ENCODE data around the gene IGBP1.
"Not testable (repeated sequence)": the region's sequence is repeated elsewhere in the genome, so short reads cannot be mapped to it uniquely, and the experiment has no call there.

Gene IGBP1

GRCh38 chrX:70133303-70134115, at the start of gene IGBP1:
TSS of gene IGBP1 (plus strand) at chrX:70133447. CDS start at chrX:70133948, 501 bp downstream.
- H3K9me3 ChIP-seq (ENCODE audit: control insufficient read depth, insufficient read depth, low read length): peaks cover 25% of the 10 kb centered on the region
- peak within 1 kb of the TSS; percentile 99 for H3K27ac ChIP-seq (ENCODE audit: low read depth, low read length)
- H3K4me3 ChIP-seq (ENCODE audit: low read depth, low read length): peak within 1 kb of the TSS; percentile 84
- H3K9ac ChIP-seq (ENCODE audit: low read depth, low read length): peak within 1 kb of the TSS; percentile 81
- peaks cover 15% of the 10 kb centered on the region for H3K36me3 ChIP-seq (ENCODE audit: control insufficient read depth, insufficient read depth, low read length)
- H3K4me1 ChIP-seq (ENCODE audit: control insufficient read depth, insufficient read depth, low read length): peaks cover 20% of the 10 kb centered on the region; the same call in 1 of the 2 replicates
- no peaks in the 10 kb centered on the region for H3K27me3 ChIP-seq (ENCODE audit: control insufficient read depth, insufficient read depth, low read length)

DNA sequence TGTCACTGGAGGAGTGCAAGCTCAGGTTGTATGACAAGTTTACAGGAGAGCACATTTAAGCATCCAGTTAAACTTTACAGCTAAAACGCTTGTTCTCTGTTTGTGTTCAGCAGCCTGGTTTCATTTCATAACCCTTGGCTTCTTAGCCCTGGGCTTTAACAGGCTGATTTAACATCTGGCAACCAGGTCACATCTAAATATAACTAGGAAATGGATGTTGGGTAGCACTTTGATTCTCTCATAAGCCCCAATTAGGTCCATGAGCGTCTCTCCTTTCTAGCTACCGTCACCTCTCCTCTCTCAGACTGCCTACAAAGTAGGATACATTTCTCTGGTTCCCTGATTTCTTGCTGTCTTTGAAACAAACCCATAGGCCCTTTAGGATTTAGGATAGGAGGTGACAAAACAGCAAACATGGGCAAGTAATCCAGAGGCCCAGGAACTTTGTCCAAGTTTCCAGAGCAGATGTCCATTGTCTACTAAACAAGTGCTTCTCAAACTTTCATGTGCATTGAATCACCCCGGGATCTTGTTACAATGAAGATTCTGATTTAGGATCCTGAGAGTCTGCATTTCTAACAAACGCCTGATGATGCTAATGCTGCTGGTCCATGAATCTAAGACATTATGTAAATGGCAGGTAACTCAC, 48.5 kb upstream of the IGBP1 start:
- no peak overlapping the region for H3K4me3 ChIP-seq (ENCODE audit: low read depth, low read length)
- H3K4me1 ChIP-seq (ENCODE audit: control insufficient read depth, insufficient read depth, low read length): peaks cover 3% of the 10 kb centered on the region; the same call in 1 of the 2 replicates
- H3K27me3 ChIP-seq (ENCODE audit: control insufficient read depth, insufficient read depth, low read length): no peaks in the 10 kb centered on the region
- no peak overlapping the region for H3K27ac ChIP-seq (ENCODE audit: low read depth, low read length)
- H3K9me3 ChIP-seq (ENCODE audit: control insufficient read depth, insufficient read depth, low read length): peaks cover 34% of the 10 kb centered on the region
- H3K9ac ChIP-seq (ENCODE audit: low read depth, low read length): no peak overlapping the region
- H3K36me3 ChIP-seq (ENCODE audit: control insufficient read depth, insufficient read depth, low read length): no peaks in the 10 kb centered on the region

DNA sequence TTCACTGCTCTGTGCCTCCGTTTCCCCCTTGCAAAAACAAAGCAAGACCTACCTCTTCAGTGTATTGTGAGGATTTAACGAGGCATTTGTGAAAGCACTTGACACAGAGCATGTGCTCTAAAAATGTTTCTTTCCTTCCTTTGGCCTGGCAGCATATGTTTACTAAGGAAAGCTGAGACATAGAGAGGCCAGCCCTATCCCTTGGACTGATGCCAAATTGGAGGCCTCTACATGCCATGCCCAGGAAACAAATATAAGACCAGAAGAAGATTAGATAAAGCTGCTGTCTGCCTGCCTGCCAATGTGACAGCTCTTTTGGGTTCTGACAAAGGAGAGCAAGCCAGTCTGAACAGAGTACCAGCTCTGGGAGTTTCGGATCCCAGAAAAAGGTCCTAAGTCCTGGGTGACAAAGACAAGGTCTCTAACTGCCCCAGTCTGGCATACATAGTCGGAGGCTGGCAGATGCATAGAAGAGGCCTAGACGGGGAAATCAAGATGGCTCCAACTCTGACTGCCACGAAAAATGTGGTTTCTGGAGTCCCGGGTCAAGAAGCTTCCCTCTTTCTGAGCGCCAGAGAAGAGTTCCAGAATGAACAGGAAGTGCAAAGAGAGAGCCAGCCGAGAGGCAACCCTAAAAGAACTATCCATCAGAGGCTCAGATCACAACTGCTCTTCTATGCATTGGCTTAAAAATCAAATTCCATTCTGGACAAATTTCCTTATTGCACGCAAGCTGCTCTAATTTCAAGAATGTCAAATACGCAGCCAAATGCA, 45.2 kb upstream of the IGBP1 start:
- Histone ChIP-seq H3K9ac (ENCODE audit: low read depth, low read length) (no peak overlapping the region), H3K4me3 (ENCODE audit: low read depth, low read length) (no peak overlapping the region), H3K9me3 (ENCODE audit: control insufficient read depth, insufficient read depth, low read length) (peaks cover 30% of the 10 kb centered on the region), H3K27me3 (ENCODE audit: control insufficient read depth, insufficient read depth, low read length) (no peaks in the 10 kb centered on the region), H3K4me1 (ENCODE audit: control insufficient read depth, insufficient read depth, low read length) (peaks cover 3% of the 10 kb centered on the region; the same call in 1 of the 2 replicates), H3K36me3 (ENCODE audit: control insufficient read depth, insufficient read depth, low read length) (no peaks in the 10 kb centered on the region), H3K27ac (ENCODE audit: low read depth, low read length) (no peak overlapping the region)

- Histone ChIP-seq H3K27ac (ENCODE audit: low read depth, low read length) (no peak overlapping the region), H3K9ac (ENCODE audit: low read depth, low read length) (no peak overlapping the region), H3K4me1 (ENCODE audit: control insufficient read depth, insufficient read depth, low read length) (peaks cover 3% of the 10 kb centered on the region; the same call in 1 of the 2 replicates), H3K9me3 (ENCODE audit: control insufficient read depth, insufficient read depth, low read length) (peaks cover 30% of the 10 kb centered on the region), H3K4me3 (ENCODE audit: low read depth, low read length) (no peak overlapping the region), H3K36me3 (ENCODE audit: control insufficient read depth, insufficient read depth, low read length) (no peaks in the 10 kb centered on the region), H3K27me3 (ENCODE audit: control insufficient read depth, insufficient read depth, low read length) (no peaks in the 10 kb centered on the region)
Measured at GRCh38 chrX:70088751-70089150, 44.5 kb upstream of the IGBP1 start.

- no peaks in the 10 kb centered on the region for H3K36me3 ChIP-seq (ENCODE audit: control insufficient read depth, insufficient read depth, low read length)
- H3K9ac ChIP-seq (ENCODE audit: low read depth, low read length): no peak overlapping the region
- no peaks in the 10 kb centered on the region for H3K27me3 ChIP-seq (ENCODE audit: control insufficient read depth, insufficient read depth, low read length)
- H3K9me3 ChIP-seq (ENCODE audit: control insufficient read depth, insufficient read depth, low read length): peaks cover 30% of the 10 kb centered on the region
- H3K27ac ChIP-seq (ENCODE audit: low read depth, low read length): no peak overlapping the region
- no peak overlapping the region for H3K4me3 ChIP-seq (ENCODE audit: low read depth, low read length)
- H3K4me1 ChIP-seq (ENCODE audit: control insufficient read depth, insufficient read depth, low read length): peaks cover 3% of the 10 kb centered on the region; the same call in 1 of the 2 replicates
Measured at GRCh38 chrX:70089604-70090297, 43.5 kb upstream of the IGBP1 start.

GRCh38 chrX:70092247-70092646, 41.0 kb upstream of the IGBP1 start:
- H3K27me3 ChIP-seq (ENCODE audit: control insufficient read depth, insufficient read depth, low read length): no peaks in the 10 kb centered on the region
- no peak overlapping the region for H3K4me3 ChIP-seq (ENCODE audit: low read depth, low read length)
- H3K36me3 ChIP-seq (ENCODE audit: control insufficient read depth, insufficient read depth, low read length): no peaks in the 10 kb centered on the region
- H3K9me3 ChIP-seq (ENCODE audit: control insufficient read depth, insufficient read depth, low read length): peaks cover 23% of the 10 kb centered on the region
- H3K27ac ChIP-seq (ENCODE audit: low read depth, low read length): no peak overlapping the region
- no peak overlapping the region for H3K9ac ChIP-seq (ENCODE audit: low read depth, low read length)
- no peaks in the 10 kb centered on the region for H3K4me1 ChIP-seq (ENCODE audit: control insufficient read depth, insufficient read depth, low read length)

DNA sequence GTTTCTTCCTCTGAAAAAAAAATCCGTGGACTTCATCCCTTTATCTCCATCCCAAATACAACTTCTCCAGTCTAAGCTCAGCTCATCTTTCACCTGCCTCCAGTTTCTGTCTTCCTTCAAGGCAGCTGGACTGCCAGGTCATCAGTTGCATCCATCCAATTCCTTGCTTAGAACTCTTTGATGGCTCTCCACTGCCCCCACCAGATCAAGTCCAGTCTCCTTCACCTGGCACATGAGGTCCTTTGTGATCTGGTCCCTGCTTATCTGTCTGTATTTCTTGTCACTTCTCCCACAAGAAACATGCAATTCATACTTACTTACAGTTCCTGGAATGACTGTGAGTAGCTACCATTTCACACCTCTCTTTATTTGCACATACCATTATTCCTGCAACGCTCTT, 37.2 kb upstream of the IGBP1 start:
- Histone ChIP-seq H3K9ac (ENCODE audit: low read depth, low read length) (no peak overlapping the region), H3K4me1 (ENCODE audit: control insufficient read depth, insufficient read depth, low read length) (no peaks in the 10 kb centered on the region), H3K4me3 (ENCODE audit: low read depth, low read length) (no peak overlapping the region), H3K27me3 (ENCODE audit: control insufficient read depth, insufficient read depth, low read length) (no peaks in the 10 kb centered on the region), H3K9me3 (ENCODE audit: control insufficient read depth, insufficient read depth, low read length) (peaks cover 14% of the 10 kb centered on the region), H3K27ac (ENCODE audit: low read depth, low read length) (no peak overlapping the region), H3K36me3 (ENCODE audit: control insufficient read depth, insufficient read depth, low read length) (no peaks in the 10 kb centered on the region)

GRCh38 chrX:70105229-70105628, 28.0 kb upstream of the IGBP1 start:
- no peaks in the 10 kb centered on the region for H3K27me3 ChIP-seq (ENCODE audit: control insufficient read depth, insufficient read depth, low read length)
- no peaks in the 10 kb centered on the region for H3K4me1 ChIP-seq (ENCODE audit: control insufficient read depth, insufficient read depth, low read length)
- H3K4me3 ChIP-seq (ENCODE audit: low read depth, low read length): no peak overlapping the region

DNA sequence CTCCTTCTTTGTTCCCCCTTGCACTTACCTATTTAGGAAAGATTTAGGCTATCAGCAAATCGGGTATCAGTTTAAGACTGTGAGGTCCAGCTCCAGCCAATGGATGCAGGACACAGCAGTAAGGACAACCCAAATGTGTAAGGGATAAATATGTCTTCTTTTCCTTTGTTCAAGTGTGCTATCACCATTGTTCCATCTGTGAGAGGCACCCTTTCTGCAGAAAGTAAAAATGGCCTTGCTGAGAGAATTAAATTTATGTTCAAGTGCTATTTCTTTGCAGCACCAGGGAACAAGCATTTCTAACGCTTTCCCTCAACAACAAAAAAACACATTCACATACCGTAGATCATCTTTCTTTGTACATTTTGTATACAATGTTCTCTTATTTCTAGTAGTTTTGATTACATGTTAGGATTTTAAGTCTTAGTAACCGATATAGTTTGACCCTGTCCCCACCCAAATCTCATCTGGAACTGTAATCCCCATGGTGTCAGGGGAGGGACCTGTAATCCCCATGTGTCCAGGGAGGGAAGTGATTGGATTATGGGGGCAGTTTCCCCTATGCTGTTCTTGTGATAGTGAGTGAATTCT, 21.7 kb upstream of the IGBP1 start:
- not testable (repeated sequence) for H3K4me1 ChIP-seq (ENCODE audit: control insufficient read depth, insufficient read depth, low read length); H3K27me3 ChIP-seq (ENCODE audit: control insufficient read depth, insufficient read depth, low read length); H3K9ac ChIP-seq (ENCODE audit: low read depth, low read length); H3K36me3 ChIP-seq (ENCODE audit: control insufficient read depth, insufficient read depth, low read length); H3K4me3 ChIP-seq (ENCODE audit: low read depth, low read length); H3K27ac ChIP-seq (ENCODE audit: low read depth, low read length)
- peaks cover 45% of the 10 kb centered on the region for H3K9me3 ChIP-seq (ENCODE audit: control insufficient read depth, insufficient read depth, low read length)

More at GRCh38 chrX:70105229-70105628, 28.0 kb upstream of the IGBP1 start:
- H3K9me3 ChIP-seq (ENCODE audit: control insufficient read depth, insufficient read depth, low read length): peaks cover 13% of the 10 kb centered on the region
- H3K27ac ChIP-seq (ENCODE audit: low read depth, low read length): no peak overlapping the region
- no peak overlapping the region for H3K9ac ChIP-seq (ENCODE audit: low read depth, low read length)
- no peaks in the 10 kb centered on the region for H3K36me3 ChIP-seq (ENCODE audit: control insufficient read depth, insufficient read depth, low read length)

GRCh38 chrX:70117738-70118137, 15.5 kb upstream of the IGBP1 start:
- Histone ChIP-seq H3K9me3 (ENCODE audit: control insufficient read depth, insufficient read depth, low read length) (peaks cover 30% of the 10 kb centered on the region), H3K4me1 (ENCODE audit: control insufficient read depth, insufficient read depth, low read length) (no peaks in the 10 kb centered on the region), H3K9ac (ENCODE audit: low read depth, low read length) (no peak overlapping the region), H3K36me3 (ENCODE audit: control insufficient read depth, insufficient read depth, low read length) (no peaks in the 10 kb centered on the region), H3K4me3 (ENCODE audit: low read depth, low read length) (no peak overlapping the region), H3K27ac (ENCODE audit: low read depth, low read length) (no peak overlapping the region), H3K27me3 (ENCODE audit: control insufficient read depth, insufficient read depth, low read length) (no peaks in the 10 kb centered on the region)

Measured in HUES48 (cell line).